IPS DF 4.7 (cell line): ENCODE results near the gene HSD17B1.
"Not testable (repeated sequence)": the region's sequence is repeated elsewhere in the genome, so short reads cannot be mapped to it uniquely, and the experiment has no call there.

Source experiments
- DNase-seq: peaks from one replicate; pipeline ENCODE4 v3.0.0-alpha.2; 2013; ENCODE audit warnings: low spot score; ENCODE audit errors: extremely low read depth

The HSD17B1 gene, protein sequence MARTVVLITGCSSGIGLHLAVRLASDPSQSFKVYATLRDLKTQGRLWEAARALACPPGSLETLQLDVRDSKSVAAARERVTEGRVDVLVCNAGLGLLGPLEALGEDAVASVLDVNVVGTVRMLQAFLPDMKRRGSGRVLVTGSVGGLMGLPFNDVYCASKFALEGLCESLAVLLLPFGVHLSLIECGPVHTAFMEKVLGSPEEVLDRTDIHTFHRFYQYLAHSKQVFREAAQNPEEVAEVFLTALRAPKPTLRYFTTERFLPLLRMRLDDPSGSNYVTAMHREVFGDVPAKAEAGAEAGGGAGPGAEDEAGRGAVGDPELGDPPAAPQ

DNA sequence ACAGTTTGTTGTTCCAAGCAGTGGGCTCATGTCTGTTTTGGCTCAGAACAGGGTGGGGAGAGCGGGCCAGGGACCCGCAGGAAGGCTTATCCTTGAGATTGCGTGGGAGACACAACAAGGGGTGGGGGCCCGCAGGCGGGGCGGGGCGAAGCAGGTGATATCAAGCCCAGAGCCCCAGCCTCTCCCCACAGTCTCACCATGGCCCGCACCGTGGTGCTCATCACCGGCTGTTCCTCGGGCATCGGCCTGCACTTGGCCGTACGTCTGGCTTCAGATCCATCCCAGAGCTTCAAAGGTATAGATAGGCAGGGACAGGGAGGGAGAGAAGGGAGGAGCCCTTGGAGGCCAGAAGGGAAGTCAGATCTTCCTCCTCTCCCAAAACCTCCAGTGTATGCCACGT, at the start of gene HSD17B1:
Gene HSD17B1 (plus strand): TSS at position 188 of the 400 bp plus-strand sequence. CDS start 11 bp downstream, at position 199.
- not testable (repeated sequence) for DNase-seq

DNA sequence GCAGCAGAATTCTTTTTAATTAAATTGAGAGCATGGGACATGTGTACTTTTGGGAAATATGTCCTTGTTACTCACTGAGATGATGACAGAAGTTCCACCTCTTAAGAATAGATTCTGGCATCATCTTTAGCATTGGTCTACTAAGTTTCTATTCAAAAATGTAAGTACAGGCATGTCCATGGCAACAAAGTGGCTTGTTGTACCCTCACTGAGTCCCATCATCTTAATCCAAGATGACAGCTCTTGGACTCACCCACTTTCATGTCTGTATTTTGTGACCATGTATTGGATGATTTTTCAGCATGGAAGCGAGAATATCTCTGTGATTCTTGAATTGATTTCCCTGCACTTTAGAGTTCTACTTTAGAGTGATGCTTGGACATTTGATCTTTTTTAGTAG, 49.8 kb upstream of the HSD17B1 start:
- DNase-seq, result no peak

DNA sequence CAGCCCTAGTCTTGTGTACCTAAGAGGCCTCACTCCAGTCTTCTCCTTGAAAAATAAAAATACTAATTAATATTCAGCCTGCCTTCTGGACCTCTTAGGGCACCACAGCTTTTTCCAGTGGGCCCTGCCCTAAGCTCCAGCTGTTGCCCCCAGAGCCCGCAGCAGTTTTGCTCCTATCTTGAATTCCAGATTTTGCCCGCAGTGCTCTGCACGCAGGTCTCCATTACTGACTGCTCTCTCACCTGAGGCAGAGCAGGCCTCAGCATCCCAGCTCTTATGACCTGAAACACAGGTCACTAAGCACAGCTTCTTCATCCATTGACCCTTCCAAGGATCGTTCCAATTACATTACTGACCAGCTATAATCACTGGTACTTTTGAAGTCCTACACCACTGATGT, 45.1 kb upstream of the HSD17B1 start:
- no peak for DNase-seq

DNA sequence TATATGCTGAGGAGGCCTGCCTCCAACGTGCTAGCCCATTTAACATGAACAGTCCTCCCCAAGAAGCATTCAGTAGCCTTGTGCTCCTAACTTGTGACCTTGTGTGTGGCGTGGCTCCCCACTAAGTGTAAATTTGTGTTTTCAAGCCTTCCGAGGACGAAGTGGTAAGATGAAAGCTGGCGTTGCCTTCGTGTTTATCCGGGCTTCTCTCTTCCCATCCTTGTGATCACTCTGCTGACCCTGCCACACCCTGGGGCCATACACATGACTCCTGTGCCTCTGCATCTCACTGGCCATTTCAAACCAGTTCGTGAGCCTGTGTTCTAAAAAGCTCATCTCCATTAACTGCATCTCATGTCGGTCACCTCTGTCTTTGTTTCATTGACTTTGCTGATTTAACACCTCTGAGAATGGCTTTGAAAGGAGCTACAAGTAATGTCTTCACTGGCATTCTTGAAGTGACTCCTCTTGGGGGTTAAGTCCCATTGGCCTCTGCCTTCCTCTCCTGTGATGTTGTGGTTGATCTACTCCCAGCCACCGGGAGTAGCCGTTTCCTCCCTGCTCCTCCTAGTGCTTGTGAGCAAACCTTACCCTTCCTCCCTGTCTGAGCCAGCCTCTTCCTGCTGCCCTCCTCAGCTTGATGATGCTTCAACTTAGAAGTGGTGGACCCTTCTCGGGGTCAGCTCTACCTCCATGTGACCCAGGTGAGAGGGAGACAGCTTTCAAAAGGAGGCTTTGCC, 44.1 kb upstream of the HSD17B1 start:
- no peak for DNase-seq

DNA sequence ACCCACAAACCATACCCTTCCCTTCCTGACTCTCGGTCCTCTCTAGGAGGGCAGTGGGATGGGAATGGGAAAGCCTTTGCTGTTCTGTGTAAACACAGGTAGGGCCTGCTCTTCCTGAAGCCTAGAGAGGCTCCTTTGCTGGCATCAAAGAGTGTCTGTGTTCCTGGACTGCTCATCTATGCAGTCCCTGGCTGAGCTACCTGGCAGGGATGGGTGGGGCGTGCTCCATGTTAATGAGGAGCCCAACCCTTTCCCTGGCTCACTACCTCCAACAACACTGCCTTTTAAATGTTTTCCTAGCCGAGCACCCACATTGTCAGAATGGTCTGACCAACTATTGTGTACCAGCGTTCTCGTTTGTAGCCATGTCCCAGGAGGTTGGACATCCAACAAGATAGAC, 43.3 kb upstream of the HSD17B1 start:
- DNase-seq, result no peak

DNA sequence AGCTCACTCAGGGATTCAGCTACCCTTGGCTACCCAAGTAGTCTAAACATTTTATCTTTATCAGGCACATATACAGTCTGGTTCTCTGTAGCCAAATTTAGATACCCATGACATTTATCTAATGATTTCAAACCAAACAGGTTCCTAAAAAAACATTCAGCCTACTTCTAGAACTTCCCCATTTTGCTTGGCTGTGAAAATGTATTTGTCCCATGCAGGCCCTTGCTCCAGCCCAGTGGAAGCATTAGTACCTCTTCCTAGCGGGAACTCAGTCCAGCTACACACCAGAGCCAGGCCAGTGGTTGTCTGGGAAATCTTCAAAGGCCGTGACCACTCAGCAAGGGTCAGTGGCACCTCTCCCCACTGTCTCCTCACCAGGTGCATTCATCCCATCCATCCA, 42.9 kb upstream of the HSD17B1 start:
- DNase-seq, result no peak

DNA sequence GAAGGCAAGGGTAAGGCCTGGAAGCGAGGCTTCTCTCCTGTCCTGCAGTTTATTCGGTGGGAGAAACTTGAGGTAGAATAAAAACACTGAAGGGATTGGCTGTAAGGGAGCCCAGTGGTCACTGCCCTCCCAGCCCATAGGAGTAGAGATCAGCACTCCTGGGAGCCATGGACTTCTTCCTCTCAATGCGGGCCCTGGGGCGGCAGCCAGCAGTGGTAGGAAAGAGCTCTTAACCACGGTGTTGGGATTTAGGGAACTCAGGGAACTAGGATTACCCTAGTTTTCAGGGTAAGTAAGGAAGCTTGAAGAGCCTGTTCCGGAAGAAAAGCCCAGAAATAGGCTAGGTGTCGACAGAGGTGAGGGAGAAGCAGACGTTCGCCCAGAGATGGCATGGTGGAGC, 40.5 kb upstream of the HSD17B1 start:
- no peak for DNase-seq

DNA sequence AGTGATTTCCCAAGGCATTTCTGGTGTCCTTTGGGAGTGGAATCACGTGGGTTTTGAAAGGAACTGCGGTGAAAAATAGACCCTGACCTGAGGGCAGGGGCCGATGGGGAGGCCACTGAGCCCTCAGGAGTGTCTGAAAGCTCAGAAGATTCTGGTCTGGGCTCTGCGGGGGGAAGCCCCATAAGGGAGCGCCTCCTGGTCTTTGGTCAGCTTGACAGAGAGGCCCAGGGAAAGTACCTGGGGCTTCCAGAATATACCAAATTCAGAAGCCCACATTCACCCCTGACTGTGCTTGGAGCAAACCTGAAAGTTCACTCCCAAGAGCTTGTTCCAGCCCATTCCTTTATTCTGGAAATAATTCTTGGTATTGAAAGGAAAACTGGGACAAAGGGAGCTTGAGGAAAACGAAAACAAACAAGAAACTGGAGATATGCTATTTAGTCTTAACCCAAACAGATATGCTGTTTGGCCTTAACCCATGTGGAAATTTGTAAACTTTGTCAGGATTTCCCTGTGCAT, 39.9 kb upstream of the HSD17B1 start:
- DNase-seq, result no peak

DNA sequence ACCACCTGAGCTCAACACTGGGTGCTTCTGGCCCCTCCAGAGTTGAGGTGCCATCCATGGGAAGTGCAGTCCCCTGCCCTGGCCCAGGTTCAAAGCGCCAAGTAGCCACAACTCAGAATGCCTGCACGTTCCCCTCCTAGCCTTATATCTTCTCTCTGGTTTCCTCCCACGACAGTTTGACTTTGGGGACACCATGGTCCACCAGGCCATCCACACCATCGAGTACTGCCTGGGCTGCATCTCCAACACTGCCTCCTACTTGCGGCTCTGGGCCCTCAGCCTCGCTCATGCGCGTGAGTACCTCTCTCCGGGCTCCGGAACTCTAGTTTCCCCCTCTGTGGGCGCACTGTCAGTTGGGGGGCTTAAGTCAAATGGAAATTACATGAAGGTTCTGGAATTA, 39.0 kb upstream of the HSD17B1 start:
- no peak for DNase-seq

DNA sequence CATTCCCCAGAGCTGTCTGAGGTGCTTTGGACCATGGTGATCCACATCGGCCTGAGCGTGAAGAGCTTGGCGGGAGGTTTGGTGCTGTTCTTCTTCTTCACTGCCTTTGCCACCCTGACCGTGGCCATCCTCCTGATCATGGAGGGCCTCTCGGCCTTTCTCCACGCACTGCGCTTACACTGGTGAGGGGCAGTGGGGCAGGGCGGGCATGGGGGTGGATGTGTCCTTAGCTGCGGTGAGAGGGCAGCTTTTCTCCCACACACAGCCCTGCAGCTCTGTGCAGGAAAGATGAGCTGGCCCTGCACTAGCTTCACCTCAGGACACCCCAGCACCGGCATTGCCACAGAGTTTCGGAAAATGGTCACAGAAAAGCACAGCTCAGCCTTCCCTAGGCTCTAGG, 38.4 kb upstream of the HSD17B1 start:
- no peak for DNase-seq

DNA sequence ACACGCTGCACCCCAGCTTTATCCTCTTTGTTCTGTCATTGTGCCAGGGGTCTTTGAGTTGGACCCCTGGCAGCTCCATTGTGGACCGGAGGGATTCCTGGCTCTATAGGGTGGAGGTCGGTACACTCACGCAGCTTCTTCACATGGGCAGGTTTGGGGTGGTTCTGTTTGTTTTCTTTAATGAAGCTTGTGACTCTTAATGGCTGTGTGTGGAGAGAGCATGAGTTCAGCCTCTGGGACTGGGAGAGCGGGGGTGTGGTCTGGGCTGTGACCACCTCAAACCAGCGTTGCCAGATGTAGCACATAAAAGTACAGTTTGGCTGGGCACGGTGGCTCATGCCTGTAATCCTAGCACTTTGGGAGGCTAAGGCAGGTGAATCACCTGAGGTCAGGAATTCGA, 37.9 kb upstream of the HSD17B1 start:
- DNase-seq, result no peak

DNA sequence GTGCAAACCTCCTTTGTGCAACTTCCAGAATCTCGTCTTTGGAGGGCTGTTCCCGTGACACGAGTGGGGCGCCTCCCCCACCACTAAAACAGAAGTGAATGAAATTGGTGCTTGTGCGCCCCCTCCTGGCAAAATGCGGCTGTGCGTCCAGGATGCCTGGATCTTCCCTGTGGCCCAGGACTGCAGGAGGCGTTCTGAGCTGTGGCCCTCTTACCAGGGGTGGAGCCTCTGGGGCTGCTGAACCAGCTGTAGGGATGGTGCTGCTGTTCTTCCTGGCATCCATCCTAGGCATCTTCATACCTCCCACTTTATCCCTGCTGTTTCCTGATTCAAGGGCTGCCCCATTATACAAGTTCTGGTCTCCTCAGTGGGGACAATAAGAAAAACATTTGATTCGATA, 35.2 kb upstream of the HSD17B1 start:
- DNase-seq, result no peak

DNA sequence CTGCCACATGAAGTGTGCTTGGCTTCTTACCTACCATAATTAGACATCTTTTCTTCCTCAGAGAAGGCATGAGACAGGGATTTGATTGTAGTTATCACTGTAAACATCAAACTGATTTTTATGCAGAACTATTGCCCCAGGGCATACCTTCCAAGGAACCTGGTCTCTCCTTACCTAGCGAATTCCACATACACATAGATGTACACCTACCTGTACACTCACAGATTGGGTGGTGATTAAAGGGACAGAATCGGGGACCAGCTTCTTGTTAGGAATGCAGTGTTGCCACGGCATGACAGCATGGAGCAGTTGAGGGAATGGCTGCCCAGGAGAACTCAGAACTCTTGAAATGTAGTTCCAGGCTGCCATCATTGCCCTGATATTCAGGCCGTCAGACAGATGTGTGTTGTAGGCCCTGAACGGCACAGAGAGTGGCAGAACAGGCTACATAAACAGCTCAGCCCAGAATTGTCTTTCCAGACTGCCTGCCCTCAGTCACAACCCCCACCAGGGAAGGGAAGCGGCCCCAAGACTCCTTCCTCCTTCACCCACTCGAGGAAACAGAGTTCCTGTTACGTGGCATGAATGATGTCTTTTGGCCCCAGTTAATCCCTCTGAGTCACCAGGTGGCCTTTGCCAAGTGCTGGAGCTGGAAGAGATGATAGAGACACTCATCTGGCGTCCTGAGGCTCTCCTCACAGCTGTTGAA, 34.5 kb upstream of the HSD17B1 start:
- no peak for DNase-seq

DNA sequence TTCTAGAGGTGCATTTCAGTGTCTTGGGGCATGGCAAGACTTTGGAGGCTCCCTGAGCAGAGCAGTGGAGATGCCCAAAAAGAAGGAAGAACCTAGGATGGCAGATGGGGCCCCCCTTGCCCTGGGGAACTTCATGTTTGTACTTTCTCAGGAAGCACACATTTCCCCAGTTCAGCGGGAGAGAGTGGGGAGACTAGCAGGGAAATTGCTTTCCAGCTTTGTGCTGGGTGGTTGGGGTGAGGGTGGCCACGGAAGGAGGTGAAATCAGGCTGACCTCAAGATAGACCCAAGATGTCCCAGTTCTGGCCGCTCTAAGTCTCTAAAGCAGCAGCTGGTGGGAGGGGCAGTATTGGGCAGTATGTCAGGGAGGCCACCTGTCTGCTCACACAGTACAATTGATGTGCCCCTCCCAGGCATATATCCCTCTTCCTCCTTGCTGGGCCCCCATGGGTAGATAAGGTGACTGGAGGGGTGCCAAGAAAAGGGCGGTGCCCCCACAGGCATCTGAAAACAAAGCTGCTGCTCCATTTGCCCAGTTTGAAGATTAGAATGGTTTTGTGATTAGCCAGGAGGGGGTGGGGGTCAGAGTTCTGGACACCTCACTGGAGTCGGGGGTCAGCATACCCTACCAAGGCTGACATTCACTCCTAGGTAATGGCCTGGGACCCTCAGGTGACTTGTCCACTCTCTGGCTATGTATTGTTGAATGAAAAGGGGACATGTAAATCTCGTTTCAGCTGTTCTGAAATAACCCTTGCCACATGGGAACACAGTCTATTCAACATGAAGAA, 33.8 kb upstream of the HSD17B1 start:
- DNase-seq, result no peak

DNA sequence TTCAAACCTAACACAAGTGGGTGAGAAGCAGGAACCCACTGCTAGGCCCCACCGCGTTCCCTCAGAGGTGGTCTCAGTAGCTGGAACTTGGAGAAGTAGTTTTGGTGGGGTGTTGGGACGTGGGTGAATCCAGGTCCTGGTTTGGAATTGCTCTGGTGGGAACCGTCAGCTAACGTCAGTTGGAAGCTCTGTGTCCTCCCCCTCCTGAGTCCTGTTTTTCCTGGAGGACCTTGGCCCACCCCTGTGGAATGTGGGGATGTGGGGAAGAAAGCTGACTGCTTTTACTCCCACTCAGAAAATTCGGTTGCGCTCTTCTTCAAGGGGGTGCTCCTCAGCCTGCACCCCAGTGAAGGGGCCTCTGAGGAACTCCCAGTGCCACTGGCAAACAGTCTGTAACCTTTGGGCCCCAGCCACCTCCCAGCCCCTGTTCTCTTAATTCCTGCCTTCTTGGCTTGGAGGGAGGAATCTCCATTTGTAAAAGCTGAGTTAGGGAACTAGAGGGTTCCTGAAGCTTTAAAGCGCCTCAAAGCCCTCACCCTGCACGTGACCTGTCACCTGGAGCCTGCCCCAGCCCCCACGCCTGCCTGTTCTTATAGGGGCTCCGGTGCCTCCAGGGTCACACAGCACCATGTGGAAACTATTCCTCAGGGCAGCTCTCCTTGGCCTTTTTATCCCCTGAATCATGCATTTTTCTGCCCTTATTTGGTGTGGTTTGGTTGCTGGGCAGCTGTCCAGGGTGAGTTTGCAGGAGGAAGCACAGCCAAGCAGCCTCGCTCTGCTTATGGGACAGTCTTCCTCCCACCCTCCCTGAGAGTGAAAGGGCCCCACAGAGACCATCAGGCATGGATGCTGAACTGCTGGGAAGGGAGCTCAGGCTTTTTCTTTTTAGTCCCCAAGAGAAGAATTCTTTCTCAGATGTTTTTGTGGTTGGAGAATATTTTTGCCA, 32.9 kb upstream of the HSD17B1 start:
- DNase-seq, result no peak

DNA sequence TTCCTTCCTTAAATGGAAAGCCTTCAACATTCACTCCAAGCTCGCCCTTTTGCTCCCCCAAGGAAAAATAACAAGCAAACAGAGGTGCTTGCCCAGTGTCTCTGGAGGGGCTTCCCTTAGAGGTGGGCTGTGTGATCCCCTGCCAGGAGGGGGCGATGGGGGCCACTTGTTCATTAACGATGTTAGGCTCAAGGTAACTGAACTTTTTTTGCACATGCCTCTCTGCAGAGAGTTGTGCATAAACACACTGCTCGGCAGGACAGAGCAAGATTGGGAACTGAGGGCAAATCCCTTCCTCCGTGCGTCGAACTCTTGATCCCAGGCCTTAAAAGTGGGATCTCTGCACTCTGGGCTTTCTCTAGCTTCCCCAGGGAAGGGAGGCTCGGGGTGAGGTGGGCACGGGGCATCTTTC, 32.2 kb upstream of the HSD17B1 start:
- DNase-seq, result no peak

DNA sequence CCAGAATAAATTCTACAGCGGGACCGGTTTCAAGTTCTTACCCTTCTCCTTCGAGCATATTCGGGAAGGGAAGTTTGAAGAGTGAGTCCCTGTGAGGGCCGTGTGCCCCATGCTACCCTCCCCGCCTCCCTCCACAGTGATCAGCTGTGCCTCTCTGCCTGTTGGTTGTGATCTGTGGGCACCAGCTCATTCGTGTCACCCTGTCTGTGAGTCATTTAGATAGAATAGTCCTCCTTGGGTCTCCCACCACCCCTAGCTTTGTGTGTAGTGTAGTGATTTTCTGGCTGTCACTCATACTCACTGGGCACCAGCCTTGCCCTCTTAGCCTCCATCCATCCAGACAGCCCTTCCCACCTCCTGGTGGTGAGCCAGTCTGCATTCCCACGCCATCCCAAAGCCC, 31.7 kb upstream of the HSD17B1 start:
- DNase-seq, result no peak

DNA sequence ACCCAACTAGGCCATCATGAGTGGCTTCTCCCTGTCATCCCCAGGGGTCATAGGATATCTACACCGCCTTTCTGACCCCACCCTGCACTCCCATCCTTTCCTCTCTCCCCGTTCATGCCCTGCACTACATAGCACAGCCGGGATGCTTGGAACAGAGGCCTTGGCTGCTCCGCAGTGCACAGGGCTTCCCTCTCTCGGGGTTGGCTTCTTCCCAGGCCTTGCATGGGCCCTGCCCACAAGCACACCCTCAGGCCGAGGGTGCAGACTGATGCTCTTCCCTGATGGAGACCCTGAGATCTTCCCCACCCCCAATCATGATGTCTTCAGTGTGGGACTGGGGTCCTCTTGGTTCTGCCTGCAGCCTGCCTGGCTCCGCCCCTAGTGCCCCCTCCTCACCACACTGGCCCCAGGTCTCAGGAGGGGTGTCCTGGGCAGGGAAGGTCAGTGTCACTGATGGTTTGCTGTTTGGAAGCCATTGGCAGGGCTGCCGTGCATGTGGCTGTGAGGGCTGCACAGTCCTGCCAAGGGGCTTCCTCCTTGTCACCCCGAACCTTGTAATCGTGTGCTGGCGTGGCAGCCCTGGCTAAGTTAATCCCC, 31.0 kb upstream of the HSD17B1 start:
- no peak for DNase-seq

DNA sequence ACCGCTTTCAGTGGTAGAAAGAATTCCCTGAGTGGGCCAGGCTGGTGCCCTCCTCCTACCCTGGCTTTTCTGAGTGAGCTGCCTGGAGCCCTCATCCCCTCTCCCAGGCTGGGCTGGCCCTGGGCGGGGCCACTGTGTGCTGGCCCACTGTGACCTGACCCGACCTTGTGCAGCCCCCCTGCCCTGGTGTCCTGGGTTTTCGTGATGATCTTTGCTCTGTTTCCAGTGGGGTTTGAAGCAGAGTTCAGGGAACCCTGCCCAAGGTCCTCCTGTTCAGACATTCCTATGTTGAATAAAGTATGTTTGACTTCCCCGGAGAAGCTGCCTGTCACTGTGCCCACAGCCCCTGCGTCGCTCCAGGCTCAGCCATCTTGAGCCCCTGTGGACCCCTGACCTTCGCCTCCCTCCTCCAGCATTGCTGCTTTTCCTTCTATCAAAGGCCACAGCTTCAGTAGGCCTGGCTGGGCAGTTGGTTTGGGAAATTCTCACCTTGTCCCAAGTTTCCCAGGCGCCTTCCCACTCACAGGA, 30.4 kb upstream of the HSD17B1 start:
- DNase-seq, result no peak
